Motor neuron (in vitro differentiated cells): ENCODE measurements around the gene UBR4. TPM values are rescaled to one million over a fixed set of nuclear protein-coding genes. Genes with fewer than 3 reads are reported as not detected.

Source experiments
- ATAC-seq, 8 experiments: fragments of 200-7000 bp; cut with Tn5 transposase; replicated peaks in 6 of 8; 2 replicates each; pipeline ENCODE4 v1.8.0; 2021; ENCODE audit warnings: mild to moderate bottlenecking in 8 of 8, moderate library complexity in 8 of 8
- H3K27ac ChIP-seq, 2 donors: fragments of 250-450 bp; sonication (Bioruptor Pico); 2 replicates each; pipeline ENCODE4 v1.9.0; 2021; ENCODE audit warnings: antibody characterized with exemption in 2 of 2, mild to moderate bottlenecking in 2 of 2, moderate library complexity in 1 of 2
- H3K4me1 ChIP-seq, 2 donors: fragments of 250-450 bp; sonication (Bioruptor Pico); replicated peaks in 1 of 2; 2 replicates each; pipeline ENCODE4 v1.6.1; 2021; ENCODE audit warnings: antibody characterized with exemption in 2 of 2, mild to moderate bottlenecking in 2 of 2, moderate library complexity in 1 of 2
- H3K4me3 ChIP-seq, 5 donors: fragments of 250-450 bp; sonication (Bioruptor Pico); 2 replicates each; pipeline ENCODE4 v1.9.0; 2021; ENCODE audit warnings: antibody characterized with exemption in 5 of 5, mild to moderate bottlenecking in 5 of 5, moderate library complexity in 4 of 5
- WGBS, 10 experiments: fragments of 450-650 bp; shearing (Covaris generic); methylation state at CpG; one replicate each; pipeline ENCODE4 v1.0.0; 2022; 5-methylcytosine and 5-hydroxymethylcytosine counted together
- in situ Hi-C, 9 experiments: fragments of 400-800 bp; cut with MboI; loops; one replicate each; pipeline ENCODE4 v1.15.0; 2021; ENCODE audit warnings: low sequenced_read_pairs in 9 of 9, low pct_unique_long_range_greater_than_20kb in 2 of 9; ENCODE audit not compliant: unreplicated experiment in 9 of 9
- total RNA-seq, 8 experiments: library from RNA; unstranded; fragments of 300-600 nt; gene quantifications; 2 replicates each; pipeline versions ENCODE4 v1.2.3 to v1.2.4, GENCODE V29; 2022

The UBR4 gene
- total RNA-seq, 8 experiments from 2014 or later: 67.4 to 206 (median 116) TPM

GRCh38 chr1:19112891-19113696 is 97.0 kb downstream of the UBR4 start:
- H3K4me3 ChIP-seq: no peak overlapping the region
- H3K4me1 ChIP-seq: no peaks in the 10 kb centered on the region
- no peak overlapping the region for H3K27ac ChIP-seq
- no peak for ATAC-seq
- in situ Hi-C loops: no loop called here
- WGBS, 10 experiments: 60 to 100% (median 85%) methylated on average over 1 to 7 of the region's 7 CpGs; no CpG with 5 or more reads in 2 of the 10 experiments

- no peak for ATAC-seq
- in situ Hi-C loops: no loop called here
- no peak overlapping the region for H3K4me3 ChIP-seq
- WGBS, 10 experiments: 80 to 100% (median 95%) methylated on average over 1 to 8 of the region's 11 CpGs; no CpG with 5 or more reads in 2 of the 10 experiments
- H3K4me1 ChIP-seq: no peaks in the 10 kb centered on the region
- H3K27ac ChIP-seq: no peak overlapping the region
Measured at GRCh38 chr1:19110257-19110927, 99.7 kb downstream of the UBR4 start.

GRCh38 chr1:19109545-19109944 is 100.5 kb downstream of the UBR4 start:
- in situ Hi-C loops: no loop called here
- H3K27ac ChIP-seq: no peak overlapping the region
- no peaks in the 10 kb centered on the region for H3K4me1 ChIP-seq
- whole genome bisulfite sequencing, 10 experiments: 0 to 100% (median 97%) methylated on average over 1 to 3 of the region's 3 CpGs; no CpG with 5 or more reads in 1 of the 10 experiments
- no peak for ATAC-seq
- no peak overlapping the region for H3K4me3 ChIP-seq

- H3K27ac ChIP-seq: no peak overlapping the region
- in situ Hi-C loops: no loop called here
- WGBS, 10 experiments: 80 to 100% (median 93%) methylated on average over 1 to 8 of the region's 8 CpGs; no CpG with 5 or more reads in 1 of the 10 experiments
Measured at GRCh38 chr1:19101244-19101643, 108.8 kb downstream of the UBR4 start.

GRCh38 chr1:19100028-19100427 is 110.0 kb downstream of the UBR4 start:
- in situ Hi-C loops: no loop called here
- 55 to 100% (median 89%) methylated on average over 2 to 5 of the region's 5 CpGs; no CpG with 5 or more reads in 4 of the 10 experiments for WGBS, 10 experiments
- no peak overlapping the region for H3K27ac ChIP-seq
- no peak for ATAC-seq
- H3K4me1 ChIP-seq: no peaks in the 10 kb centered on the region
- H3K4me3 ChIP-seq: no peak overlapping the region

More at GRCh38 chr1:19101244-19101643, 108.8 kb downstream of the UBR4 start:
- no peak for ATAC-seq
- Histone ChIP-seq H3K4me3 (no peak overlapping the region), H3K4me1 (no peaks in the 10 kb centered on the region)

GRCh38 chr1:19096990-19097389 is 113.1 kb downstream of the UBR4 start:
- 75 to 100% (median 100%) methylated on average over 1 to 5 of the region's 5 CpGs; no CpG with 5 or more reads in 1 of the 10 experiments for WGBS, 10 experiments
- no peak for ATAC-seq
- Histone ChIP-seq H3K27ac (no peak overlapping the region), H3K4me3 (no peak overlapping the region), H3K4me1 (no peaks in the 10 kb centered on the region)
- in situ Hi-C loops: loop anchor here in 3 of 9 experiments (25.0 kb wide), 1 partner anchor 185 kb away; the partner anchor contains the start of gene ALDH4A1 (in 3 of the 3)

- ATAC-seq: peak in 6 of 8 experiments; percentile 23 to 60 (median 41)
- in situ Hi-C loops: loop anchor here in 3 of 9 experiments (25.0 kb wide), 1 partner anchor 184 kb away; the partner anchor contains the start of gene ALDH4A1 (in 3 of the 3)
- 69 to 100% (median 85%) methylated on average over 1 to 7 of the region's 7 CpGs; no CpG with 5 or more reads in 3 of the 10 experiments for WGBS, 10 experiments
- Histone ChIP-seq H3K27ac (no peak overlapping the region), H3K4me1 (no peaks in the 10 kb centered on the region), H3K4me3 (no peak overlapping the region)
Measured at GRCh38 chr1:19096036-19096833, 113.8 kb downstream of the UBR4 start.

GRCh38 chr1:19091196-19091953 is 118.7 kb downstream of the UBR4 start:
- no peak for ATAC-seq
- no peak overlapping the region for H3K4me3 ChIP-seq
- in situ Hi-C loops: loop anchor here in 3 of 9 experiments (25.0 kb wide), 1 partner anchor 179 kb away; the partner anchor contains the start of gene ALDH4A1 (in 3 of the 3)
- H3K4me1 ChIP-seq: no peaks in the 10 kb centered on the region
- 50 to 100% (median 88%) methylated on average over 2 to 8 of the region's 8 CpGs for WGBS, 10 experiments
- no peak overlapping the region for H3K27ac ChIP-seq

- H3K4me3 ChIP-seq: no peak overlapping the region
- 74 to 100% (median 95%) methylated on average over 1 to 4 of the region's 4 CpGs; no CpG with 5 or more reads in 4 of the 10 experiments for WGBS, 10 experiments
- H3K27ac ChIP-seq: no peak overlapping the region
- no peak for ATAC-seq
- H3K4me1 ChIP-seq: no peaks in the 10 kb centered on the region
- in situ Hi-C loops: loop anchor here in 3 of 9 experiments (25.0 kb wide), 1 partner anchor 177 kb away; the partner anchor contains the start of gene ALDH4A1 (in 3 of the 3)
Measured at GRCh38 chr1:19089524-19089923, 120.5 kb downstream of the UBR4 start.

GRCh38 chr1:19088717-19089442 is 121.2 kb downstream of the UBR4 start:
- in situ Hi-C loops: loop anchor here in 3 of 9 experiments (25.0 kb wide), 1 partner anchor 177 kb away; the partner anchor contains the start of gene ALDH4A1 (in 3 of the 3)
- H3K4me3 ChIP-seq: no peak overlapping the region
- H3K27ac ChIP-seq: no peak overlapping the region
- ATAC-seq: no peak
- no peaks in the 10 kb centered on the region for H3K4me1 ChIP-seq
- whole genome bisulfite sequencing, 10 experiments: 87 to 100% (median 96%) methylated on average over 1 to 11 of the region's 12 CpGs
